ENCODE data around the gene ATP6AP1.
"Not testable (repeated sequence)": the region's sequence is repeated elsewhere in the genome, so short reads cannot be mapped to it uniquely, and the experiment has no call there.

Gene ATP6AP1

DNA sequence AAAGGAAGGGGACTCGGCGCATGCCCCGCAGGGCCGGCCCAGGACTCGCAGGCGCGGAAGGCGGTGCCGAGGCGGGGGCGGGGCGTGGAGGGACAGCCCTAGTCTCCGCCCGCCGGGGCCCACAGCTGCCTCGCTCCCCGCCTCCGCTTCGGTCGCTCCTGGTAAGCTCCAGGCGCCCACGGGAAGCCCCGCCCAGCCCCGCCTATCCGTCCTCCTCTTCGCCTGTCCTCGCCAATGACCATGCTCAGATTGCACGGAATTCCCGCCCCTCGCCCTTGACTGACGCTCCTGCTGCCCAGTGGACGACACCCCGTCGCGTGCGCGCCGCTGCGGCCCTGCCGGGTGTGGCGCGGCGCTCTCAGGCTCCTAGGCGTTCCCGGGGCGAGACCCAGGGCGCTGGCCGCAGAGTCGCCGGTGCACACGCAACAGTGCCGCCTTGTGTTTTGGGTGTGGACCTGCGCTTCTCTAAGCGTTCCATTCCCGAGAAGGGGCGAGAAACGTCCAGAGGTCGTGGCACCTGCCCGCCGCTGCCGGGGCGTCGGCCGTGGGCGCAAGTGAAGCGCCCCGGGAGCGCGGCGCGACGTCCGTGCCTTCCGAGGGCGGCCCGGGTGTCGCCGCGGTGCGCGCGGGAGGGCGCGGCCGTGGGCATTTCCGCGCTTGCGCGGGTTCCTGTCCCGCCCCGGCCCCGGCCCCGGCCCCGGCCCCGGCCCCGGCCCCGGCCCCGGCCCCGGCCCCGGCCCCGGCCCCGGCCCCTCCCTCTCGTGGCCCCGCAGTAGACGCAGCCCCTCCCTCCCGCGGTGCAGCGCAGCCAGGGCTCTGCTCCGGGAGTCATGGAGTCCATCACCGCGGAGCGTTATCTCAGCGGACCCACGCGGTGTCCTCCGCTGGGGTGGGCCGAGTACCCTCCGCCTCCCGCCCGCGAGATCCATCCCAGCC, 38.4 kb upstream of the ATP6AP1 start:
- not testable (repeated sequence) for H2BK5ac ChIP-seq (ENCODE audit: low read length); H2BK120ac ChIP-seq (ENCODE audit: low read depth, low read length); DNase-seq (ENCODE audit: low spot score); H3K9me3 ChIP-seq (replicated peaks in 1 of 2; ENCODE audit: control insufficient read depth in 2 of 2, insufficient read depth in 1 of 2, low read depth in 1 of 2, low read length in 2 of 2); H3K36me3 ChIP-seq (replicated peaks in 1 of 2; ENCODE audit: control insufficient read depth in 2 of 2, insufficient read depth in 2 of 2, low read length in 2 of 2); H3K4me1 ChIP-seq (ENCODE audit: control insufficient read depth in 2 of 2, insufficient read depth in 1 of 2, low read depth in 1 of 2, low read length in 2 of 2); H2AK5ac ChIP-seq (ENCODE audit: low read depth, low read length); H3K79me1 ChIP-seq (ENCODE audit: low read depth, low read length); H4K8ac ChIP-seq (ENCODE audit: low read depth, low read length); H2AFZ ChIP-seq (ENCODE audit: low read length); H3K4ac ChIP-seq (ENCODE audit: low read length); H3K18ac ChIP-seq (ENCODE audit: low read length); H3K9ac ChIP-seq (ENCODE audit: low read depth, low read length, poor library complexity); H3K14ac ChIP-seq (ENCODE audit: low read length); H3K27me3 ChIP-seq (ENCODE audit: control insufficient read depth in 3 of 3, insufficient read depth in 3 of 3, low read depth in 1 of 3, low read length in 3 of 3); H2BK15ac ChIP-seq (ENCODE audit: low read length); H3K27ac ChIP-seq (replicated peaks; ENCODE audit: low read length); H3K4me2 ChIP-seq (ENCODE audit: insufficient read depth, low read length, poor library complexity, severe bottlenecking); H2BK12ac ChIP-seq (ENCODE audit: low read length); H3K23ac ChIP-seq (ENCODE audit: low read depth, low read length, poor library complexity); H4K91ac ChIP-seq (ENCODE audit: low read depth, low read length, poor library complexity)
- peak overlapping the region in 1 of 2 donors; percentile 24 for H3K4me3 ChIP-seq (ENCODE audit: low read length in 2 of 2)
- no CpG with 5 or more reads among the region's 121 CpGs for WGBS, 2 donors (ENCODE audit: extremely low coverage in 2 of 2, insufficient read length in 2 of 2, insufficient replicate concordance in 1 of 2)

DNA sequence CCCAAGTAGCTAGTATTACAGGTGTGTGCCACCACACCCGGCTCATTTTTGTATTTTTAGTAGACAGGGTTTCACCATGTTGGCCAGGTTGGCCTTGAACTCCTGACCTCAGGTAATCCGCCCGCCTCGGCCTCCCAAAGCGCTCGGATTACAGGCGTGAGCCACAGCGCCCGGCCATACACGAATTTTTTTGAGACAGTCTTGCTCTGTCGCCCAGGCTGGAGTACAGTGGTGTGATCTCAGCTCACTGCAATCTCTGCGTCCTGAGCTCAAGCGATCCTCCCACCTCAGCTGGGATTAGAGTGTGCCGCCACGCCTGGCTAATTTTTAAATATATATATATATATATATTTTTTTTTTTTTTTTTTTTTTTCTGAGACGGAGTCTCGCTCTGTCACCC, 32.1 kb upstream of the ATP6AP1 start:
- DNase-seq (ENCODE audit: low spot score); H4K8ac ChIP-seq (ENCODE audit: low read depth, low read length); H2AK5ac ChIP-seq (ENCODE audit: low read depth, low read length); H3K4me3 ChIP-seq (ENCODE audit: low read length in 2 of 2); H2BK15ac ChIP-seq (ENCODE audit: low read length); H3K79me1 ChIP-seq (ENCODE audit: low read depth, low read length); H3K9me3 ChIP-seq (replicated peaks in 1 of 2; ENCODE audit: control insufficient read depth in 2 of 2, insufficient read depth in 1 of 2, low read depth in 1 of 2, low read length in 2 of 2); H3K23ac ChIP-seq (ENCODE audit: low read depth, low read length, poor library complexity); H3K27me3 ChIP-seq (ENCODE audit: control insufficient read depth in 3 of 3, insufficient read depth in 3 of 3, low read depth in 1 of 3, low read length in 3 of 3); H3K18ac ChIP-seq (ENCODE audit: low read length); H2AFZ ChIP-seq (ENCODE audit: low read length); H3K4me1 ChIP-seq (ENCODE audit: control insufficient read depth in 2 of 2, insufficient read depth in 1 of 2, low read depth in 1 of 2, low read length in 2 of 2); H3K4ac ChIP-seq (ENCODE audit: low read length); H4K91ac ChIP-seq (ENCODE audit: low read depth, low read length, poor library complexity); H2BK5ac ChIP-seq (ENCODE audit: low read length); H3K27ac ChIP-seq (replicated peaks; ENCODE audit: low read length); H3K9ac ChIP-seq (ENCODE audit: low read depth, low read length, poor library complexity); H3K14ac ChIP-seq (ENCODE audit: low read length); H2BK12ac ChIP-seq (ENCODE audit: low read length); H3K4me2 ChIP-seq (ENCODE audit: insufficient read depth, low read length, poor library complexity, severe bottlenecking); H2BK120ac ChIP-seq (ENCODE audit: low read depth, low read length): not testable (repeated sequence)
- H3K36me3 ChIP-seq (replicated peaks in 1 of 2; ENCODE audit: control insufficient read depth in 2 of 2, insufficient read depth in 2 of 2, low read length in 2 of 2): peaks cover 18 to 26% of the 10 kb centered on the region in 2 donors
- no CpG with 5 or more reads among the region's 17 CpGs for WGBS, 2 donors (ENCODE audit: extremely low coverage in 2 of 2, insufficient read length in 2 of 2, insufficient replicate concordance in 1 of 2)

DNA sequence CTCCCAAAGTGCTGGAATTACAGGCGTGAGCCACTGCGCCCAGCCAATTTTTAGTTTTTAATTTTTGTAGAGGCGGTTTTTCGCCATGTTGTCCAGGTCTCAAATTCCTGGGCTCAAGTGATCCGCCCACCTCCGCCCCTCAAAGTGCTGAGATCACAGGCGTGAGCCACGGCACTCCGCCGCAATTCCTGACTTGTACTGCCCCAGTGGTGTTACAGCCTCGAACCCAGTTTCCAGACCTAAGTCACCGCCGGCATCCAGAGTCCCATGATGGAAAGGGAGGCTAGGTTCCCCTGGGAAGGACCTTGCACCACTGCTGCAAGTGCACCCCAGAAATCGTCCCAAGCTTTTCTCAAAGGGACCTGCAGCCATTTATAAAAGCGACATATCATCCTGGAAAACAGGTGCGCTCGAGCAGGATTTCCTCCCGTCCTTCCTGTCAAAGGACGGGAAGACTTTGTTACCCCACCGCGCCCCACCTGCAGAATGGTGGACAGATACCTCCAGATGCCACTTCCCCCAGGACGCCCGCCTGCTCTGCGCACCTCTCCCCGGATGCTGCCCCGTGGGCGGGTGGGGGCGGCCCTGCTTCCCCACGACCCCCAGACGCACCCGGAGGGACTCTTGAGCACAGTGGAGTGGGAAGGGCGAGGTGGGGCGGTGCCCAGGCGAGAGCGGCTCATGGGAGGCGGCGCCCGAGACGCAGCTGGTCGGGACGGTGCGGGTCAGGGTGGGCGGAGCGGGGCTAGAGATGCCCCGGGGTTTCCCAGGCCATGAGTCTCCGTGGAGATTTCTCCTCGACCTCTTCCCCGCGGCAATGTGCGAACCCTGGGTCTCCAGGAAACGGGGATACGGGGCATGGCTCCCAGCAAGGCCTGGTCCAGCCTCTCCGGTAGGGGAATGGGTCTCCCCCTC, 31.2 kb upstream of the ATP6AP1 start:
- H3K27me3 ChIP-seq (ENCODE audit: control insufficient read depth in 3 of 3, insufficient read depth in 3 of 3, low read depth in 1 of 3, low read length in 3 of 3): no peaks in the 10 kb centered on the region
- H3K14ac ChIP-seq (ENCODE audit: low read length): no peak overlapping the region
- peaks cover 4 to 6% of the 10 kb centered on the region in 2 donors for H3K4me1 ChIP-seq (ENCODE audit: control insufficient read depth in 2 of 2, insufficient read depth in 1 of 2, low read depth in 1 of 2, low read length in 2 of 2)
- WGBS, 2 donors (ENCODE audit: extremely low coverage in 2 of 2, insufficient read length in 2 of 2, insufficient replicate concordance in 1 of 2): no CpG with 5 or more reads among the region's 53 CpGs
- no peak for DNase-seq (ENCODE audit: low spot score)
- peak overlapping the region; percentile 94 for H3K27ac ChIP-seq (replicated peaks; ENCODE audit: low read length)
- peak overlapping the region; percentile 14 for H2AK5ac ChIP-seq (ENCODE audit: low read depth, low read length)
- no peak overlapping the region for H2BK15ac ChIP-seq (ENCODE audit: low read length)
- H4K8ac ChIP-seq (ENCODE audit: low read depth, low read length): no peak overlapping the region
- peaks cover 2% of the 10 kb centered on the region for H3K79me1 ChIP-seq (ENCODE audit: low read depth, low read length)
- H3K9me3 ChIP-seq (replicated peaks in 1 of 2; ENCODE audit: control insufficient read depth in 2 of 2, insufficient read depth in 1 of 2, low read depth in 1 of 2, low read length in 2 of 2): no peaks in the 10 kb centered on the region
- H3K4ac ChIP-seq (ENCODE audit: low read length): no peak overlapping the region
- H3K9ac ChIP-seq (ENCODE audit: low read depth, low read length, poor library complexity): peak overlapping the region; percentile 86
- H2BK12ac ChIP-seq (ENCODE audit: low read length): peak overlapping the region; percentile 22
- H4K91ac ChIP-seq (ENCODE audit: low read depth, low read length, poor library complexity): no peak overlapping the region
- peak overlapping the region; percentile 73 for H3K23ac ChIP-seq (ENCODE audit: low read depth, low read length, poor library complexity)
- peak overlapping the region; percentile 97 for H2BK5ac ChIP-seq (ENCODE audit: low read length)
- H3K18ac ChIP-seq (ENCODE audit: low read length): peak overlapping the region; percentile 96
- peaks cover 18 to 27% of the 10 kb centered on the region in 2 donors for H3K36me3 ChIP-seq (replicated peaks in 1 of 2; ENCODE audit: control insufficient read depth in 2 of 2, insufficient read depth in 2 of 2, low read length in 2 of 2)
- peak overlapping the region; percentile 83 for H3K4me2 ChIP-seq (ENCODE audit: insufficient read depth, low read length, poor library complexity, severe bottlenecking)
- peak overlapping the region; percentile 79 to 85 for H3K4me3 ChIP-seq (ENCODE audit: low read length in 2 of 2)
- H2BK120ac ChIP-seq (ENCODE audit: low read depth, low read length): no peak overlapping the region
- peak overlapping the region; percentile 77 for H2AFZ ChIP-seq (ENCODE audit: low read length)

Data from neuronal stem cell (in vitro differentiated cells).